OCI-M2 (cell line): ENCODE data around the gene ZGLP1.

Experiments used
- DNase-seq: peaks from one replicate; lab custom pipeline; 2025; ENCODE audit not compliant: unreplicated experiment; lab: John Stamatoyannopoulos, UW

ZGLP1 gene

GRCh38 chr19:10328558-10329429, 19.2 kb upstream of the ZGLP1 start:
- no peak for DNase-seq

GRCh38 chr19:10327793-10328192, 18.2 kb upstream of the ZGLP1 start:
- DNase-seq = no peak

GRCh38 chr19:10325732-10326131, 16.1 kb upstream of the ZGLP1 start:
- DNase-seq = no peak

- no peak for DNase-seq
Observed at GRCh38 chr19:10321874-10322835, 12.5 kb upstream of the ZGLP1 start.

GRCh38 chr19:10321417-10321797, 11.8 kb upstream of the ZGLP1 start:
- no peak for DNase-seq

GRCh38 chr19:10320602-10321416, 11.2 kb upstream of the ZGLP1 start:
- DNase-seq = no peak

- no peak for DNase-seq
Observed at GRCh38 chr19:10318807-10319682, 9.4 kb upstream of the ZGLP1 start.

- DNase-seq = no peak
Observed at GRCh38 chr19:10317857-10318462, 8.3 kb upstream of the ZGLP1 start.

- no peak for DNase-seq
Observed at GRCh38 chr19:10317045-10317856, 7.6 kb upstream of the ZGLP1 start.

GRCh38 chr19:10316229-10317044, 6.8 kb upstream of the ZGLP1 start:
- peak; percentile 98 for DNase-seq

- DNase-seq = peak; percentile 99
Observed at GRCh38 chr19:10315335-10316214, 6.0 kb upstream of the ZGLP1 start, which contains the start of gene FDX2. Gene FDX2, minus strand, starts transcription at chr19:10316015. Its CDS starts 19 bp downstream, at chr19:10315996.

- DNase-seq = no peak
Observed at GRCh38 chr19:10306327-10306726, 3.3 kb downstream of the ZGLP1 start.

- no peak for DNase-seq
Observed at GRCh38 chr19:10305139-10305806, 4.3 kb downstream of the ZGLP1 start.

GRCh38 chr19:10299545-10300458, 9.8 kb downstream of the ZGLP1 start:
- peak; percentile 100 for DNase-seq
